ENCODE measurements around the gene CDH2. TPM values are rescaled to one million over a fixed set of nuclear protein-coding genes. Genes with fewer than 3 reads are reported as not detected.

Gene CDH2
- total RNA-seq, 2 experiments from 2014 or later, result 0.10 to 0.37 TPM

GRCh38 chr18:27996801-27997272, 180.1 kb downstream of the CDH2 start:
- H3K4me3 Mint-ChIP-seq, result no peak overlapping the region
- no peak for DNase-seq
- H3K27ac Mint-ChIP-seq, result no peak overlapping the region
- H3K4me1 Mint-ChIP-seq, result no peaks in the 10 kb centered on the region
- H3K27me3 Mint-ChIP-seq, result no peaks in the 10 kb centered on the region
- peaks cover 2% of the 10 kb centered on the region for H3K9me3 Mint-ChIP-seq
- no peaks in the 10 kb centered on the region for H3K36me3 Mint-ChIP-seq

GRCh38 chr18:27995770-27996502, 181.0 kb downstream of the CDH2 start:
- Mint-ChIP-seq H3K27me3 (no peaks in the 10 kb centered on the region), H3K9me3 (peaks cover 2% of the 10 kb centered on the region), H3K36me3 (no peaks in the 10 kb centered on the region), H3K27ac (no peak overlapping the region), H3K4me3 (no peak overlapping the region), H3K4me1 (no peaks in the 10 kb centered on the region)
- no peak for DNase-seq

- DNase-seq, result no peak
- H3K9me3 Mint-ChIP-seq, result peaks cover 2% of the 10 kb centered on the region
- no peaks in the 10 kb centered on the region for H3K36me3 Mint-ChIP-seq
- H3K4me3 Mint-ChIP-seq, result no peak overlapping the region
- no peaks in the 10 kb centered on the region for H3K27me3 Mint-ChIP-seq
- no peak overlapping the region for H3K27ac Mint-ChIP-seq
- no peaks in the 10 kb centered on the region for H3K4me1 Mint-ChIP-seq
Observed at GRCh38 chr18:27994571-27994970, 182.4 kb downstream of the CDH2 start.

- no peak overlapping the region for H3K27ac Mint-ChIP-seq
- H3K9me3 Mint-ChIP-seq, result no peaks in the 10 kb centered on the region
- no peak for DNase-seq
- H3K27me3 Mint-ChIP-seq, result no peaks in the 10 kb centered on the region
- no peaks in the 10 kb centered on the region for H3K36me3 Mint-ChIP-seq
- no peak overlapping the region for H3K4me3 Mint-ChIP-seq
- no peaks in the 10 kb centered on the region for H3K4me1 Mint-ChIP-seq
Observed at GRCh38 chr18:27991391-27991790, 185.5 kb downstream of the CDH2 start.

- DNase-seq, result no peak
- H3K9me3 Mint-ChIP-seq, result peaks cover 3% of the 10 kb centered on the region
- no peak overlapping the region for H3K4me3 Mint-ChIP-seq
- no peaks in the 10 kb centered on the region for H3K36me3 Mint-ChIP-seq
- no peaks in the 10 kb centered on the region for H3K27me3 Mint-ChIP-seq
- no peak overlapping the region for H3K27ac Mint-ChIP-seq
- H3K4me1 Mint-ChIP-seq, result no peaks in the 10 kb centered on the region
Observed at GRCh38 chr18:27985832-27986231, 191.1 kb downstream of the CDH2 start.

GRCh38 chr18:27983780-27984179, 193.2 kb downstream of the CDH2 start:
- no peaks in the 10 kb centered on the region for H3K36me3 Mint-ChIP-seq
- H3K9me3 Mint-ChIP-seq, result peaks cover 3% of the 10 kb centered on the region
- no peak for DNase-seq
- H3K4me3 Mint-ChIP-seq, result no peak overlapping the region
- H3K4me1 Mint-ChIP-seq, result no peaks in the 10 kb centered on the region
- no peak overlapping the region for H3K27ac Mint-ChIP-seq
- no peaks in the 10 kb centered on the region for H3K27me3 Mint-ChIP-seq

GRCh38 chr18:27976806-27977408, 200.0 kb downstream of the CDH2 start:
- no peak for DNase-seq
- H3K4me1 Mint-ChIP-seq, result no peaks in the 10 kb centered on the region
- no peak overlapping the region for H3K4me3 Mint-ChIP-seq
- no peaks in the 10 kb centered on the region for H3K36me3 Mint-ChIP-seq
- no peaks in the 10 kb centered on the region for H3K27me3 Mint-ChIP-seq
- no peaks in the 10 kb centered on the region for H3K9me3 Mint-ChIP-seq
- H3K27ac Mint-ChIP-seq, result no peak overlapping the region

GRCh38 chr18:27970321-27970720, 206.6 kb downstream of the CDH2 start:
- no peak for DNase-seq
- peaks cover 4% of the 10 kb centered on the region for H3K9me3 Mint-ChIP-seq

GRCh38 chr18:27969206-27969605, 207.7 kb downstream of the CDH2 start:
- Mint-ChIP-seq H3K27me3 (no peaks in the 10 kb centered on the region), H3K4me3 (no peak overlapping the region), H3K4me1 (no peaks in the 10 kb centered on the region), H3K9me3 (peaks cover 4% of the 10 kb centered on the region), H3K36me3 (no peaks in the 10 kb centered on the region), H3K27ac (no peak overlapping the region)
- no peak for DNase-seq

More at GRCh38 chr18:27970321-27970720, 206.6 kb downstream of the CDH2 start:
- no peaks in the 10 kb centered on the region for H3K4me1 Mint-ChIP-seq
- H3K4me3 Mint-ChIP-seq, result no peak overlapping the region
- H3K36me3 Mint-ChIP-seq, result no peaks in the 10 kb centered on the region
- no peak overlapping the region for H3K27ac Mint-ChIP-seq
- H3K27me3 Mint-ChIP-seq, result no peaks in the 10 kb centered on the region

- H3K36me3 Mint-ChIP-seq, result no peaks in the 10 kb centered on the region
- H3K27ac Mint-ChIP-seq, result no peak overlapping the region
- H3K4me1 Mint-ChIP-seq, result no peaks in the 10 kb centered on the region
- peaks cover 4% of the 10 kb centered on the region for H3K9me3 Mint-ChIP-seq
- no peaks in the 10 kb centered on the region for H3K27me3 Mint-ChIP-seq
- DNase-seq, result no peak
- no peak overlapping the region for H3K4me3 Mint-ChIP-seq
Observed at GRCh38 chr18:27967913-27968824, 208.8 kb downstream of the CDH2 start.

- Mint-ChIP-seq H3K27ac (no peak overlapping the region), H3K4me1 (no peaks in the 10 kb centered on the region), H3K27me3 (no peaks in the 10 kb centered on the region), H3K4me3 (no peak overlapping the region), H3K36me3 (no peaks in the 10 kb centered on the region), H3K9me3 (peaks cover 4% of the 10 kb centered on the region)
- no peak for DNase-seq
Observed at GRCh38 chr18:27966881-27967280, 210.0 kb downstream of the CDH2 start.

- Mint-ChIP-seq H3K27ac (no peak overlapping the region), H3K36me3 (no peaks in the 10 kb centered on the region), H3K4me3 (no peak overlapping the region), H3K4me1 (no peaks in the 10 kb centered on the region), H3K9me3 (peaks cover 2% of the 10 kb centered on the region), H3K27me3 (no peaks in the 10 kb centered on the region)
- no peak for DNase-seq
Observed at GRCh38 chr18:27964811-27965210, 212.1 kb downstream of the CDH2 start.

GRCh38 chr18:27959101-27959500, 217.8 kb downstream of the CDH2 start:
- H3K36me3 Mint-ChIP-seq, result no peaks in the 10 kb centered on the region
- no peaks in the 10 kb centered on the region for H3K27me3 Mint-ChIP-seq
- no peak overlapping the region for H3K4me3 Mint-ChIP-seq
- DNase-seq, result no peak
- H3K9me3 Mint-ChIP-seq, result no peaks in the 10 kb centered on the region
- no peaks in the 10 kb centered on the region for H3K4me1 Mint-ChIP-seq
- no peak overlapping the region for H3K27ac Mint-ChIP-seq

GRCh38 chr18:27956001-27956640, 220.8 kb downstream of the CDH2 start:
- Mint-ChIP-seq H3K4me1 (no peaks in the 10 kb centered on the region), H3K27me3 (no peaks in the 10 kb centered on the region), H3K4me3 (no peak overlapping the region), H3K27ac (no peak overlapping the region), H3K36me3 (no peaks in the 10 kb centered on the region), H3K9me3 (no peaks in the 10 kb centered on the region)
- DNase-seq, result no peak

GRCh38 chr18:27954226-27954625, 222.7 kb downstream of the CDH2 start:
- H3K4me1 Mint-ChIP-seq, result no peaks in the 10 kb centered on the region
- no peaks in the 10 kb centered on the region for H3K36me3 Mint-ChIP-seq
- H3K27ac Mint-ChIP-seq, result no peak overlapping the region
- no peak for DNase-seq
- no peaks in the 10 kb centered on the region for H3K9me3 Mint-ChIP-seq
- no peak overlapping the region for H3K4me3 Mint-ChIP-seq
- no peaks in the 10 kb centered on the region for H3K27me3 Mint-ChIP-seq
